ENCODE data around the gene ANKRD16. TPM values are rescaled to one million over a fixed set of nuclear protein-coding genes. Genes with fewer than 3 reads are reported as not detected.
"Not testable (repeated sequence)": the region's sequence is repeated elsewhere in the genome, so short reads cannot be mapped to it uniquely, and the experiment has no call there.

Gene ANKRD16
- total RNA-seq, 2 donors from 2014 or later: 9.9 to 13.0 TPM

- peak; percentile 16 to 29 (median 20) for DNase-seq
- peak; percentile 66 for ATAC-seq
Observed at GRCh38 chr10:5840314-5841307, 49.1 kb downstream of the ANKRD16 start.

GRCh38 chr10:5836181-5836580, 53.5 kb downstream of the ANKRD16 start:
- DNase-seq; H3K36me3 ChIP-seq (replicated peaks in 1 of 2; ENCODE audit: insufficient read depth in 1 of 2, low read depth in 2 of 2); H3K4me1 ChIP-seq; H3K4me3 ChIP-seq; intact Hi-C loops (cut with DNase I); H3K27me3 ChIP-seq; H3K9me3 ChIP-seq; ATAC-seq; H3K27ac ChIP-seq: not testable (repeated sequence)
- WGBS, 2 donors: 86 to 100% methylated on average over 2 of the region's 2 CpGs

More at GRCh38 chr10:5840314-5841307, 49.1 kb downstream of the ANKRD16 start:
- 51 to 57% methylated on average over 11 to 40 of the region's 40 CpGs for WGBS, 2 donors
- Histone ChIP-seq H3K27ac (peak overlapping the region in 1 of 4 donors; percentile 28), H3K36me3 (replicated peaks in 1 of 2; ENCODE audit: insufficient read depth in 1 of 2, low read depth in 2 of 2) (no peaks in the 10 kb centered on the region), H3K4me1 (no peaks in the 10 kb centered on the region), H3K4me3 (no peak overlapping the region), H3K27me3 (no peaks in the 10 kb centered on the region), H3K9me3 (no peaks in the 10 kb centered on the region)
- no peak for TF ChIP-seq POLR2A (IDR thresholded peaks at IDR 0.05)
- TF ChIP-seq CTCF (IDR thresholded peaks at IDR 0.05): no peak
- intact Hi-C loops (cut with DNase I): no loop called here

- WGBS, 2 donors: 93 to 98% methylated on average over 14 to 15 of the region's 15 CpGs
Observed at GRCh38 chr10:5835446-5836095, 54.1 kb downstream of the ANKRD16 start.

GRCh38 chr10:5833814-5834213, 55.9 kb downstream of the ANKRD16 start:
- ATAC-seq: no peak
- no peaks in the 10 kb centered on the region for H3K36me3 ChIP-seq (replicated peaks in 1 of 2; ENCODE audit: insufficient read depth in 1 of 2, low read depth in 2 of 2)
- H3K9me3 ChIP-seq: no peaks in the 10 kb centered on the region
- no peaks in the 10 kb centered on the region for H3K27me3 ChIP-seq
- H3K4me1 ChIP-seq: peaks cover 5% of the 10 kb centered on the region
- no peak overlapping the region for H3K27ac ChIP-seq
- TF ChIP-seq CTCF (IDR thresholded peaks at IDR 0.05) (no peak), POLR2A (IDR thresholded peaks at IDR 0.05) (no peak)
- DNase-seq: no peak
- 44 to 48% methylated on average over 6 of the region's 6 CpGs for WGBS, 2 donors
- intact Hi-C loops (cut with DNase I): no loop called here
- no peak overlapping the region for H3K4me3 ChIP-seq

More at GRCh38 chr10:5835446-5836095, 54.1 kb downstream of the ANKRD16 start:
- Histone ChIP-seq H3K27ac (no peak overlapping the region), H3K27me3 (no peaks in the 10 kb centered on the region), H3K9me3 (no peaks in the 10 kb centered on the region), H3K4me1 (no peaks in the 10 kb centered on the region), H3K4me3 (no peak overlapping the region), H3K36me3 (replicated peaks in 1 of 2; ENCODE audit: insufficient read depth in 1 of 2, low read depth in 2 of 2) (no peaks in the 10 kb centered on the region)
- DNase-seq (no peak), ATAC-seq (no peak)
- no peak for TF ChIP-seq POLR2A (IDR thresholded peaks at IDR 0.05)
- TF ChIP-seq CTCF (IDR thresholded peaks at IDR 0.05): no peak
- intact Hi-C loops (cut with DNase I): no loop called here

- H3K9me3 ChIP-seq: no peaks in the 10 kb centered on the region
- no peak overlapping the region for H3K27ac ChIP-seq
- no peaks in the 10 kb centered on the region for H3K36me3 ChIP-seq (replicated peaks in 1 of 2; ENCODE audit: insufficient read depth in 1 of 2, low read depth in 2 of 2)
- ATAC-seq (no peak), DNase-seq (no peak)
- no peaks in the 10 kb centered on the region for H3K27me3 ChIP-seq
- TF ChIP-seq CTCF (IDR thresholded peaks at IDR 0.05): no peak
- TF ChIP-seq POLR2A (IDR thresholded peaks at IDR 0.05): no peak
- 76 to 81% methylated on average over 10 to 11 of the region's 13 CpGs for WGBS, 2 donors
- intact Hi-C loops (cut with DNase I): no loop called here
- H3K4me1 ChIP-seq: peaks cover 5% of the 10 kb centered on the region
- no peak overlapping the region for H3K4me3 ChIP-seq
Observed at GRCh38 chr10:5832946-5833345, 56.7 kb downstream of the ANKRD16 start.

Measured in body of pancreas (tissue), 4 donors.